Measurements from ENCODE around the gene SOX15.
A peak's percentile ranks its signal among the peaks of the same experiment; 100 is the strongest.

Gene SOX15

DNA sequence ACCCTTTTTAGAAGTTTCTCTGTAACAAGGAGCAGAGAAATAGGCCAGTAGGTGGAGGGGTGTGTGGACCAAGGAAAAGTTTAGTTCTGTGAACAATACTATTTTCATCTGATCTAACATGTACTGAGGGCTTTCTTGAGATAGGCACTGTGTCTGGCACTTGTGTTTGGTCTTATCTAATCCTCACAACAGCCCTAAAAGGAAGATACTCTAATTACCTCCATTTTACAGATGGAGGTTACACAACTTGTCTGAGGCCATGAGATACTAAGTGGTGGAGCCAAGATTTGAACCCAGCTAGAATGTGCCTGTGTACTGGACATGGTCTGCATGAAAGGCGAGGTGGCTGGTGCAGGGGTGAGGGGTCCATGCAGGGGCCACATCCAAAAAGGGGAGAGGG, 36.5 kb downstream of the SOX15 start (continued):
- TF ChIP-seq, protein P1, sequence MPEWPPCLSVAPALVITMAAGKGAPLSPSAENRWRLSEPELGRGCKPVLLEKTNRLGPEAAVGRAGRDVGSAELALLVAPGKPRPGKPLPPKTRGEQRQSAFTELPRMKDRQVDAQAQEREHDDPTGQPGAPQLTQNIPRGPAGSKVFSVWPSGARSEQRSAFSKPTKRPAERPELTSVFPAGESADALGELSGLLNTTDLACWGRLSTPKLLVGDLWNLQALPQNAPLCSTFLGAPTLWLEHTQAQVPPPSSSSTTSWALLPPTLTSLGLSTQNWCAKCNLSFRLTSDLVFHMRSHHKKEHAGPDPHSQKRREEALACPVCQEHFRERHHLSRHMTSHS (tag by site-specific recombination; IDR thresholded peaks at IDR 0.05) = no peak

DNA sequence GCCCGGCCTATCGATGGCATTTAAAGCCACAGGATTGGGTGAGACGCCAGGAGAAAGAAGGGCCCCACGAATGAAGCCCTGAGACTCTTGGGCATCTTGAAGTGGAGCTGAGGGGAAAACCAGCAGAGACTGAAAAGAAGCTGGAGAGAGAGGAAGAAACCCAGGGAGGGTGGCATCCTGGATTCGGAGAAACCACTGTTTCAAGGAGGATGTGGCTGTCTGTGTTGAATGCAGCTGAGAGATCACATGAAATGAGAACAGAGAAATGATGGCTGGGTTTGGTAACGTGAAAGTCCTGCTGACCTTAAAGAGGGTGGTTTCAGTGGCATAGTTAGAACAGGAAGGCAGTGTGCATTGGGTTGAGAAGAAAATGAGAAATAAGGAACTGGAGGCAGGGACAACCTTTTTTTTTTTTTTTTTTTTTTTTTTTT, 37.3 kb downstream of the SOX15 start:
- ChIA-PET CTCF (interaction anchor here (0.7 to 3.5 kb wide), 6 partner anchors 8 to 607 kb away, joined by 3 to 18 read pairs (median 4); no protein-coding TSS in a partner anchor), POLR2A (no interaction called here)
- Histone ChIP-seq H3K4me3 (ENCODE audit: low read depth, low read length) (no peak overlapping the region), H3K9me3 (ENCODE audit: control insufficient read depth, insufficient read depth, low read depth, low read length) (no peaks in the 10 kb centered on the region), H3K4me1 (ENCODE audit: control insufficient read depth, insufficient read depth, low read length) (peaks cover 3% of the 10 kb centered on the region; the same call in 1 of the 2 replicates), H3K36me3 (ENCODE audit: control insufficient read depth in 2 of 2, insufficient read depth in 1 of 2, low read length in 2 of 2) (no peaks in the 10 kb centered on the region), H3K27ac (ENCODE audit: extremely low read depth, low read depth, low read length) (no peak overlapping the region)
- TF ChIP-seq ZNF133 (tag by site-specific recombination; IDR thresholded peaks at IDR 0.05) = no peak

DNA sequence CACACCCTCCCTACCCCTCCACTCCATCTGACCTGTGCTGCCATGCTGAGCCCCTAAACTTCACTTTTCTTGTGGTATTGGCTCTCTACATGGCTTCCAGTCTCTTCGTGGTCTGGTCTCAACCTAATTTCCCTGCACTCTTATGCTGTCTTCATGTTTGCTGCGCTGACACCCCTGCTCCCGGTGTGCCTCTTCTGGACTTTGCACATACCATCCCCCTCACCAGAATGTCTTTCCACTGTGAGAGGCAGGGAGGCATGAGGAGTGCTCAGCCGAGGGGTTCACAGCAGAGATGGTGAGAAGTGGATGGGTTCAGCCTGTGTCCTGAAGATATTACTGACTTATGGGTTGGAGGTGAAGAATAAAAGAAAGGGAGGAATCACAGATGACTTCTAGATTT, 38.5 kb downstream of the SOX15 start:
- Histone ChIP-seq H3K36me3 (ENCODE audit: control insufficient read depth in 2 of 2, insufficient read depth in 1 of 2, low read length in 2 of 2) (no peaks in the 10 kb centered on the region), H3K4me3 (ENCODE audit: low read depth, low read length) (no peak overlapping the region), H3K27ac (ENCODE audit: extremely low read depth, low read depth, low read length) (no peak overlapping the region), H3K4me1 (ENCODE audit: control insufficient read depth, insufficient read depth, low read length) (peaks cover 3% of the 10 kb centered on the region; the same call in 1 of the 2 replicates), H3K9me3 (ENCODE audit: control insufficient read depth, insufficient read depth, low read depth, low read length) (no peaks in the 10 kb centered on the region)
- ChIA-PET CTCF (interaction anchor here (0.8 to 3.5 kb wide), 3 partner anchors 9 to 59 kb away, joined by 3 to 18 read pairs (median 10); no protein-coding TSS in a partner anchor), POLR2A (interaction anchor here (0.6 kb wide), 2 partner anchors 147 to 152 kb away, joined by 3 to 6 read pairs; partner anchors contain the start of gene TMEM256)
- no peak for TF ChIP-seq ZIC2 (tag by site-specific recombination; IDR thresholded peaks at IDR 0.05)
- TF ChIP-seq, protein P2, sequence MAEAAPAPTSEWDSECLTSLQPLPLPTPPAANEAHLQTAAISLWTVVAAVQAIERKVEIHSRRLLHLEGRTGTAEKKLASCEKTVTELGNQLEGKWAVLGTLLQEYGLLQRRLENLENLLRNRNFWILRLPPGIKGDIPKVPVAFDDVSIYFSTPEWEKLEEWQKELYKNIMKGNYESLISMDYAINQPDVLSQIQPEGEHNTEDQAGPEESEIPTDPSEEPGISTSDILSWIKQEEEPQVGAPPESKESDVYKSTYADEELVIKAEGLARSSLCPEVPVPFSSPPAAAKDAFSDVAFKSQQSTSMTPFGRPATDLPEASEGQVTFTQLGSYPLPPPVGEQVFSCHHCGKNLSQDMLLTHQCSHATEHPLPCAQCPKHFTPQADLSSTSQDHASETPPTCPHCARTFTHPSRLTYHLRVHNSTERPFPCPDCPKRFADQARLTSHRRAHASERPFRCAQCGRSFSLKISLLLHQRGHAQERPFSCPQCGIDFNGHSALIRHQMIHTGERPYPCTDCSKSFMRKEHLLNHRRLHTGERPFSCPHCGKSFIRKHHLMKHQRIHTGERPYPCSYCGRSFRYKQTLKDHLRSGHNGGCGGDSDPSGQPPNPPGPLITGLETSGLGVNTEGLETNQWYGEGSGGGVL (tag by site-specific recombination; IDR thresholded peaks at IDR 0.05) = no peak

DNA sequence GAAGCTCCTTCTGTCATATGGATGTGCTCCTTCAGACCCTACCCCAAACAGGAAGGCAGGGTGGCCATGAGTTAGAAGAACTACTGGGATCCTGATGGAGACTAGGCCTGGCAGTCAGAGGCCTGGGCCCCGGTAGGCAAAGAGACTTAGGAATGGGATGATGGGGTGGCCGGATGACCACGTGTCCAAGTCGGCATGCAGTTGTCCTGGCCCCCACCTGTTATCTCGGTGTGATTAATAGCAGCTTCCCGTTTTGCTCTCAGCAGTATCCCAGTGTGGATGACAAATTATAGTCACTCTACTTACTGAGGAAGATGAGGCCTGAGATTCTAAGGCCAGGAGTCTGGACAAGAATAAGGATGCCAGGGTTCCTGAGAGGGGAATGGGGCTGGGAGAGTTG, 39.5 kb downstream of the SOX15 start:
- Histone ChIP-seq H3K4me1 (ENCODE audit: control insufficient read depth, insufficient read depth, low read length) (peaks cover 3% of the 10 kb centered on the region; the same call in 1 of the 2 replicates), H3K9me3 (ENCODE audit: control insufficient read depth, insufficient read depth, low read depth, low read length) (no peaks in the 10 kb centered on the region), H3K4me3 (ENCODE audit: low read depth, low read length) (no peak overlapping the region), H3K27ac (ENCODE audit: extremely low read depth, low read depth, low read length) (no peak overlapping the region), H3K36me3 (ENCODE audit: control insufficient read depth in 2 of 2, insufficient read depth in 1 of 2, low read length in 2 of 2) (no peaks in the 10 kb centered on the region)
- ChIA-PET CTCF (interaction anchor here (0.6 to 6.2 kb wide), 3 partner anchors 10 to 66 kb away, joined by 3 to 60 read pairs (median 3); partner anchors contain the start of genes POLR2A and SENP3), POLR2A (interaction anchor here (1.1 kb wide), 1 partner anchor 10 kb away, joined by 6 read pairs; no protein-coding TSS in a partner anchor)
- TF ChIP-seq SCRT2 (tag by site-specific recombination; IDR thresholded peaks at IDR 0.05) = peak; percentile 75
- TF ChIP-seq, protein P3, sequence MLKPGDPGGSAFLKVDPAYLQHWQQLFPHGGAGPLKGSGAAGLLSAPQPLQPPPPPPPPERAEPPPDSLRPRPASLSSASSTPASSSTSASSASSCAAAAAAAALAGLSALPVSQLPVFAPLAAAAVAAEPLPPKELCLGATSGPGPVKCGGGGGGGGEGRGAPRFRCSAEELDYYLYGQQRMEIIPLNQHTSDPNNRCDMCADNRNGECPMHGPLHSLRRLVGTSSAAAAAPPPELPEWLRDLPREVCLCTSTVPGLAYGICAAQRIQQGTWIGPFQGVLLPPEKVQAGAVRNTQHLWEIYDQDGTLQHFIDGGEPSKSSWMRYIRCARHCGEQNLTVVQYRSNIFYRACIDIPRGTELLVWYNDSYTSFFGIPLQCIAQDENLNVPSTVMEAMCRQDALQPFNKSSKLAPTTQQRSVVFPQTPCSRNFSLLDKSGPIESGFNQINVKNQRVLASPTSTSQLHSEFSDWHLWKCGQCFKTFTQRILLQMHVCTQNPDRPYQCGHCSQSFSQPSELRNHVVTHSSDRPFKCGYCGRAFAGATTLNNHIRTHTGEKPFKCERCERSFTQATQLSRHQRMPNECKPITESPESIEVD (tag by site-specific recombination; IDR thresholded peaks at IDR 0.05) = no peak
- no peak for TF ChIP-seq ZNF2 (tag by site-specific recombination; IDR thresholded peaks at IDR 0.05)

DNA sequence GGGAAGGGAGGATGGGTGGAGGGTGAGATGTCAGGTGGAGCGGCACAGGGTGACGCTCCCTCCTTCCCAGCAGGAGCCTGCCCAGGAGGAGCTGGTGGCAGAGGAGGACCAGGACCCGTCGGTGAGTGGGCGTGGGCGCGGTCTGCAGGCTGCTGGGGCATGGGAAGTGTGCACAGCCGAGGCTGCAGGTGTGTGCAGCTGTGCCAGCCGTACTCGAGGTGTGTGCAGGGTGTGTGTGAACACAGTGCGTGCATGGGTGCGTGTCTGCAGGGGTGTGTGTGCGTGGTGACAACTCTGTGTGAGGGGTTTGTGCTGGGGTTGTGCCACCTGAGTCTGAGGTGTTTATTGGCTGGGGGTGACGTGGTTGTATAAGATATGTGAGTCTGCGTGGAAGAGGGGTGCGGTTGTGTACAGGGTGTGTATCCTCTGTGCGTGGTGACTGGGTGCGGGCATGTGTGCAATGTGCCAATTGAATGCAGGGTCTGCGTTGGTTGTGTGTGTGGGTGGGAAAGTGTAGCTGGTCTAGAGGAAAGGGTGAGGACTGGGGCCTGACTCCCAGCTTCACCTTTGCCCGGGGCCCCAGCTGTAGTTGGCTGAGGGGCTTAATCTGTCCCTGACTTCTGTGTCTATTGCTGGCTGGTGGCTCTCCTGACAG, 40.4 kb downstream of the SOX15 start:
- peak overlapping the region; percentile 52 for H3K4me3 ChIP-seq (ENCODE audit: low read depth, low read length)
- peaks cover 3% of the 10 kb centered on the region; the same call in 1 of the 2 replicates for H3K4me1 ChIP-seq (ENCODE audit: control insufficient read depth, insufficient read depth, low read length)
- ChIA-PET CTCF (interaction anchor here (0.6 to 6.2 kb wide), 2 partner anchors 11 to 66 kb away, joined by 3 to 60 read pairs; partner anchors contain the start of genes POLR2A and SENP3), POLR2A (interaction anchor here (1.1 kb wide), 1 partner anchor 11 kb away, joined by 6 read pairs; no protein-coding TSS in a partner anchor)
- H3K27ac ChIP-seq (ENCODE audit: extremely low read depth, low read depth, low read length) = no peak overlapping the region; the same call in 1 of the 2 replicates
- no peaks in the 10 kb centered on the region for H3K9me3 ChIP-seq (ENCODE audit: control insufficient read depth, insufficient read depth, low read depth, low read length)
- H3K36me3 ChIP-seq (ENCODE audit: control insufficient read depth in 2 of 2, insufficient read depth in 1 of 2, low read length in 2 of 2) = no peaks in the 10 kb centered on the region
- TF ChIP-seq ZNF23 (tag by site-specific recombination; IDR thresholded peaks at IDR 0.05; ENCODE audit: borderline replicate concordance) (no peak), ZBTB20 (tag by site-specific recombination; IDR thresholded peaks at IDR 0.05) (peak; percentile 61), SETDB1 (IDR thresholded peaks at IDR 0.05; ENCODE audit: insufficient read length, low read length) (no peak), ZNF366 (tag by site-specific recombination; conservative IDR thresholded peaks at IDR 0.05) (0 out of 2 replicates have a peak, but pooled peaks have one; percentile 20)
- TF ChIP-seq, protein P4, sequence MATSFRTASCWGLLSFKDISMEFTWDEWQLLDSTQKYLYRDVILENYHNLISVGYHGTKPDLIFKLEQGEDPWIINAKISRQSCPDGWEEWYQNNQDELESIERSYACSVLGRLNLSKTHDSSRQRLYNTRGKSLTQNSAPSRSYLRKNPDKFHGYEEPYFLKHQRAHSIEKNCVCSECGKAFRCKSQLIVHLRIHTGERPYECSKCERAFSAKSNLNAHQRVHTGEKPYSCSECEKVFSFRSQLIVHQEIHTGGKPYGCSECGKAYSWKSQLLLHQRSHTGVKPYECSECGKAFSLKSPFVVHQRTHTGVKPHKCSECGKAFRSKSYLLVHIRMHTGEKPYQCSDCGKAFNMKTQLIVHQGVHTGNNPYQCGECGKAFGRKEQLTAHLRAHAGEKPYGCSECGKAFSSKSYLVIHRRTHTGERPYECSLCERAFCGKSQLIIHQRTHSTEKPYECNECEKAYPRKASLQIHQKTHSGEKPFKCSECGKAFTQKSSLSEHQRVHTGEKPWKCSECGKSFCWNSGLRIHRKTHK (tag by site-specific recombination; IDR thresholded peaks at IDR 0.05) = no peak
- TF ChIP-seq, protein P5, sequence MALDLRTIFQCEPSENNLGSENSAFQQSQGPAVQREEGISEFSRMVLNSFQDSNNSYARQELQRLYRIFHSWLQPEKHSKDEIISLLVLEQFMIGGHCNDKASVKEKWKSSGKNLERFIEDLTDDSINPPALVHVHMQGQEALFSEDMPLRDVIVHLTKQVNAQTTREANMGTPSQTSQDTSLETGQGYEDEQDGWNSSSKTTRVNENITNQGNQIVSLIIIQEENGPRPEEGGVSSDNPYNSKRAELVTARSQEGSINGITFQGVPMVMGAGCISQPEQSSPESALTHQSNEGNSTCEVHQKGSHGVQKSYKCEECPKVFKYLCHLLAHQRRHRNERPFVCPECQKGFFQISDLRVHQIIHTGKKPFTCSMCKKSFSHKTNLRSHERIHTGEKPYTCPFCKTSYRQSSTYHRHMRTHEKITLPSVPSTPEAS (tag by site-specific recombination; IDR thresholded peaks at IDR 0.05) = peak; percentile 74
